DMS153 treated with DMSO at 0.1 percent for 48 hours (cell line): ENCODE data around the gene DLL4.
"Not testable (repeated sequence)": the region's sequence is repeated elsewhere in the genome, so short reads cannot be mapped to it uniquely, and the experiment has no call there.

Experiments used
- DNase-seq: peaks from one replicate; lab custom pipeline; 2025; ENCODE audit not compliant: unreplicated experiment; lab: John Stamatoyannopoulos, UW

The DLL4 gene

GRCh38 chr15:40957581-40958051, 28.5 kb downstream of the DLL4 start:
- DNase-seq, result no peak

- DNase-seq, result no peak
Measured at GRCh38 chr15:40958146-40958545, 29.0 kb downstream of the DLL4 start.

GRCh38 chr15:40958723-40959122, 29.6 kb downstream of the DLL4 start:
- DNase-seq, result no peak

- DNase-seq, result no peak
Measured at GRCh38 chr15:40959331-40960141, 30.4 kb downstream of the DLL4 start.

- DNase-seq, result no peak
Measured at GRCh38 chr15:40960151-40960885, 31.2 kb downstream of the DLL4 start.

- DNase-seq, result no peak
Measured at GRCh38 chr15:40960925-40961324, 31.8 kb downstream of the DLL4 start.

- not testable (repeated sequence) for DNase-seq
Measured at GRCh38 chr15:40961740-40962139, 32.6 kb downstream of the DLL4 start.

GRCh38 chr15:40962317-40962716, 33.2 kb downstream of the DLL4 start:
- not testable (repeated sequence) for DNase-seq

GRCh38 chr15:40963201-40963600, 34.1 kb downstream of the DLL4 start:
- no peak for DNase-seq

GRCh38 chr15:40964006-40964405, 34.9 kb downstream of the DLL4 start:
- DNase-seq, result no peak

- no peak for DNase-seq
Measured at GRCh38 chr15:40964634-40965033, 35.5 kb downstream of the DLL4 start.

- no peak for DNase-seq
Measured at GRCh38 chr15:40968290-40969085, 39.3 kb downstream of the DLL4 start.

GRCh38 chr15:40969363-40969762, 40.2 kb downstream of the DLL4 start:
- DNase-seq, result no peak

GRCh38 chr15:40974879-40975278, 45.7 kb downstream of the DLL4 start:
- no peak for DNase-seq

GRCh38 chr15:40976819-40977218, 47.7 kb downstream of the DLL4 start:
- no peak for DNase-seq

GRCh38 chr15:40978141-40978540, 49.0 kb downstream of the DLL4 start:
- DNase-seq, result no peak

- DNase-seq, result no peak
Measured at GRCh38 chr15:40978562-40978961, 49.4 kb downstream of the DLL4 start.

- no peak for DNase-seq
Measured at GRCh38 chr15:40981186-40981585, 52.0 kb downstream of the DLL4 start.

- DNase-seq, result no peak
Measured at GRCh38 chr15:40982855-40983254, 53.7 kb downstream of the DLL4 start.

- DNase-seq, result no peak
Measured at GRCh38 chr15:40984406-40984805, 55.3 kb downstream of the DLL4 start.

GRCh38 chr15:40984964-40985363, 55.8 kb downstream of the DLL4 start:
- DNase-seq, result no peak
